NCI-H226 (cell line): ENCODE results near the gene VPS50.
A peak's percentile ranks its signal among the peaks of the same experiment; 100 is the strongest.
"Not testable (repeated sequence)": the region's sequence is repeated elsewhere in the genome, so short reads cannot be mapped to it uniquely, and the experiment has no call there.

ENCODE experiments used
- DNase-seq: peaks from one replicate; pipeline ENCODE4 v3.0.0-alpha.2; 2015

Gene VPS50

DNA sequence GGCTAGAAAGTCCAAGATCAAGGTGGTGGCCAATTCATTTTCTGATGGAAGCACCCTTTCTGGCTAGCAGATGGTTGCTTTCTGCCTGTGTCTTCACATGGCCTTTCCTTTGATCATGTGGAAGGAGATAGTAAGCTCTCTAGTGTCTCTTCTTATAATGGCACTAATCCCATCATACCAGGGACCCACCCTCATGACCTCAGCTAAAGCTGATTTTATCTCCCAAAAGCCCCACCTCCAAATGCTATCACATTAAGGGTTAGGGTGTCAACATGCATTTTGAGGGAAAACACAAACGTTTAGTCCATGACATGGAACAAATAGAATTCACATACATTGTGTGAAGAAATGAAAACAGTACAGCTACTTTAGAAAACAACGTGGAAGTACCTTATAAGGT is 100.0 kb downstream of the VPS50 start:
- DNase-seq: no peak

DNA sequence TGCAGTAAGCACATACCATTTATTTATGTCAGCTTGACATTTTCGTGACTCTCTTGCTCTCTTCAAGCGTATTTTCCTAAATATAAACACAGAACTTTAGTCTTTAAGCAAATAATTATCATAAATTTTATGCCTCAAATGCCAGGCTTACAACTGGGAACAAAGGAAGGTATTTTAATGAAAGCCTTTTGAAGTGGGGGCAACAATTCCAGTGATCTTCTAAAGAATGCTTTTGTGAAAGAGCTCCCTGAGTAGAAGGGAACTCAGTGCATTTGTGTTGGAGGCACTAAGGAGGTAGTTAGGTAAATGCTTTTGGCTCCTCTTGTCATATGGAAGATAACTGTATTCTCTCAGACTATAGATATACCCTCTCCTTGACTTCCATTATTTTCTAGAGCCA is 104.9 kb downstream of the VPS50 start:
- DNase-seq: no peak

DNA sequence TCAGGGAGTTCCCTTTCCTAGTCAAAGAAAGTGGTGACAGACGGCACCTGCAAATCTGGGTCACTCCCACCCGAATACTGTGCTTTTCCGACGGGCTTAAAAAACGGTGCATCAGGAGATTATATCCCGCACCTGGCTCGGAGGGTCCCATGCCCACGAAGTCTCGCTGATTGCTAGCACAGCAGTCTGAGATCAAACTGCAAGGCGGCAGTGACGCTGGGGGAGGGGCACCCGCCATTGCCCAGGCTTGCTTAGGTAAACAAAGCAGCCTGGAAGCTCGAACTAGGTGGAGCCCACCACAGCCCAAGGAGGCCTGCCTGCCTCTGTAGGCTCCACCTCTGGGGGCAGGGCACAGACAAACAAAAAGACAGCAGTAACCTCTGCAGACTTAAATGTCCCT is 110.0 kb downstream of the VPS50 start:
- not testable (repeated sequence) for DNase-seq

DNA sequence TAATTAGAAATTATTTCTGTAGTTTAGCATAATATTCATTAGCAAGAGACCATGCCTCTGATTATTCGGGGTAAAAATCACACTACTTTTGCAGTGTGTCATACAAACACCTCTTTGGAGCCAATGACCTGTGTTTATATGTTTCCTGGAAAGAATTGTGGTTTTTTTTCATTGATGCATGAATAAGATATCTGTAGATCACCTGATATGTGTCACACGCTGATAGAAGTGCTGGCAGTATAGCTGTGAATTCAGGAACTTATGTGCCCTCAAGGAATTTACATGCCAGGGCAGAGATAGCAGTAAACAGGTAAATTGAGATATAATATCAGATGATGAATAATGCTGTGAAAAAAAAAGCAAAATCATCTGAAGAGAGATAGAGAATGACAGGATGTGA is 118.2 kb downstream of the VPS50 start:
- DNase-seq: no peak

DNA sequence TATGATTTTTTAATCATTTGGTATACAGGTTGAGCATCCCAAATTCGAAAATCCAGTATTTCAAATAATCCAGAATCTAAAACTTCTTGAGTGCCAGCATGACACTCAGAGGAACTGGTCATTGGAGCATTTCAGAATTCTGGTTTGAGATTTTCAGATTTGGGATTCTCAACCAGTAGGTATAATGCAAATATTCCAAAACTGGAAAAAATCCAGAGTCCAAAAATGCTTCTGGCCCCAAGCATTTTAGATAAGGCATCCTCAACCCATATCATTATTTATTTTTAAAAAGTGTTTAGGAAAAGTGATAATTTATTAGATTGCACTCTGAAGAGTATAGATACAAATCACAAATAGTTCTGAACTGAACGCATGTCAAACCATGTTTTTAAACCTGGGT is 120.7 kb downstream of the VPS50 start:
- DNase-seq: no peak

DNA sequence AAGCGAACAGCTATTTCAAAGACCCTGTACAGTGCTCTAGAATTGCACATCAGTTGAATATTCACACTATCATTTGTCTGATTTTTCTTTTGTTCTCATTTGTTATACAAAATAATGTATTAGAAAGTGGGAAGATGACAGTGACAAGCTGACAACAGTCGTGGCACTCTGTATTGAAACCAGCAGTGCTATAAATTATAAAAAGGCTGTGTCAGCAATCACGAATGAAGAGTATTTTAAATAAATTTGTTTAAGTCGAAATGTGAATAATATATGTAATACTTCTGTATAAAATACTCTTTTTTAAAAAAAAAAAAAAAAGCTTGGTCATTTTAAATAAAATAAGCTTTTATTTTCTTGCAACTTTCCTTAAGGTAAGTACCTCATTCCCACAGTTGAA is 122.6 kb downstream of the VPS50 start:
- no peak for DNase-seq

DNA sequence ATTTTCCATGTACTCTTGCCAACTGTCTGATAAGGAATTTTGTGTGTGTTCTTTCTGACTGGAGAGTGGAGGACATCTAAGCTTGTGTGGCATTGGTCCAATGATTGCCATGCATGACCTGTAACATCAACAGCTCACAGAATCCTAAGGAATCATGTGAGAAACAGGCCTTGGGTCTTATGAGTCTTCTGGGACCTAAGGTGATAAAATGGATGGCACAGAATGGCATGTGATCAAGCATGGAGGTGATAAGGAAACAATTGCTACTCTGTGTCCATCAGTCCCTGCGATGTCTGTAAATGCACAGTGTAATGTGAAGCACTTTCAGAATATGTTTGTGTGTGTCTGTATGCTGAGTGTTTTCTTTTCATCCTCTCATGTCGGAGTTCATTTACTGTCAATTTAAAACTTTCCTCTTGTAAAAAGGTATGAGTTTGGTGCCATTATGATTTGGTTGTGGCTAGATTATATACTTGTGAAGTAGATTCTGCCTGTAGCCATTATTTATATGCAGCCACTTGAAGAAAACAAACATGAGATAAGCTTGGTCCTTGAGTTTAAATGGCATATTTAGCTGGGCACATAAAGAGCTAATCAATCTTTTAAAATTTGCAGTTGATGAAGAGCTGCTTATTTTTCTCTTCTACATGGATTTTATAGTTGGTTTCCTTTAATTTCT is 127.5 kb downstream of the VPS50 start:
- no peak for DNase-seq

DNA sequence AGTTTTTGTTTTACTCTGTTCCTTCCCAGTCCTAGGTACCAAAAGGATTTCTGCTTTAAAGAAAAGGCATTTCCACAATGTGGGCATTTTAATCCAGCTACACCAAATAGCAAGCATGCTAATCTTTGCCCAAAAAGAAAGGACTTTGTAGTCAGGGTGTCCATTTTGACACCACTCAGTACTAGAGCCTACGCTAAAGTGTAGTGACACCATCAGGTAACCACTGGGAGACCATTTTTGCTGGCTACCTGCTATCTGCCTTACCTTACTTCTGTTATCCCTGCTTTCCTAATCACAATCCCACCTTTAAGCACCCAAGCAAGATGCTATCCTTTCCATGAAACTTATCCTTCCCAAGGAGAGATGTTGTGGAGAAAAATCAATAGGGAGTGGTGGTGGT is 129.7 kb downstream of the VPS50 start:
- no peak for DNase-seq

GRCh38 chr7:93364806-93365205 is 132.6 kb downstream of the VPS50 start:
- DNase-seq: no peak

- DNase-seq: no peak
Observed at GRCh38 chr7:93365341-93365740, 133.2 kb downstream of the VPS50 start.

GRCh38 chr7:93366816-93367215 is 134.7 kb downstream of the VPS50 start:
- no peak for DNase-seq

DNA sequence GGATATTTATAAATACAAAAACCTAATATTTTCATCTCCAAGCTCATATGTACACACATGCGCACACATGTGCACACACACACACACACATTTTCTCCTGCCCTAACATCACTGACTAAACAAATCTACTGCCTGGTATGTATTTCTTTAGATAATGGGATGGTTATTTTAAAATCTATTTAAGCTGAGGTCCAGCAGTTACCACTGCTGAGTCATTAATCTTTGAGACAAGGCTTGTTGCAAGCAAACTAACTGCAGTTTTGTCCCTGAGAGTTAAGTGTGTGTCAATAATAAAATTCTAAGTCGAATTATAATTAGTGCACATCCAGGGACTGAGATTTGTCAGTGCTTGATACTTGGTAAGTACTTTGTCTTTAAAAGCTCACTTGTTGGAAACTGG is 135.1 kb downstream of the VPS50 start:
- no peak for DNase-seq

GRCh38 chr7:93370937-93371336 is 138.8 kb downstream of the VPS50 start:
- DNase-seq: not testable (repeated sequence)

DNA sequence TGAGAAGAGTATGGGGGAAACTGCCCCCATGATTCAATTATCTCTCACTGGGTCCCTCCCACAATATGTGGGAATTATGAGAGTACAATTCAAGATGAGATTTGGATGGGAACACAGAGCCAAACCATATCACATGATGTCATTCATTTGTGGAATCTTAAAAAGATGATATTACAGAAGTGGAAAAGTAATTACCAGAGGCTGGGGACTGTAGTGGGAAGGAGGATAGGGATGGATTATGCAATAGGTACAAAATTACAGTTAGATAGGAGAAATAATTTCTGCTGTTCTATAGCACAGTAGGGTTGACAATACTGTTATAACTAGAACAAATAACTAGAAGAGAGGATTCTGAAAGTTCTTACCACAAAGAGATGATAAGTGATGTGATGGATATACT is 141.4 kb downstream of the VPS50 start:
- no peak for DNase-seq

DNA sequence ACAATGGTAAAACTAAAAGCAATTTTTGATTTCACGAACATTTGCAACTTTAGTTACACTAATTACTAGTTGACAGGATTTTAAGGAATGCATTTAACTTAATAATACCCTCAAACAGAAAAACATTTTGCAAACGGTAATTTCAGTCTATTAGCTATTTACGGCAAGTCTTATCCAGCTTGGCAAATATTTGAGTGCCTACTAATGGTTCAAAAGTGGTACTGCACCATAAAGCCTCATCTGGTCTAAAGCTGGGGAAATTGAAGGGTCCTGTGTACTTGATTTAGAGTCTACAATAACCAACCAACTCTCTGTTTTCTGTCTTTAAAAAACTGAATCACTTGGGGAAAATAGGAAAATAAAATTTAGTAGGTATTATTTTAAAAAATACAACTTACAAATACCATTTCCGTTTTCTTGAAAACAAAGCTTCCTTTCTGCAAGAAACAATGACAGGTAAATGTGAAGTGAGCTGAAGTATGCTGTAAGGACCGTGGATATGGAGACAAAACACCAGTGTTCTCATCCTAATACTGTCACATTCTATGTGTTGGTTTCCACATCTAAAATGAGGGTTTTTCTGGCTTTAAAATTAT is 142.3 kb downstream of the VPS50 start:
- peak; percentile 8 for DNase-seq

DNA sequence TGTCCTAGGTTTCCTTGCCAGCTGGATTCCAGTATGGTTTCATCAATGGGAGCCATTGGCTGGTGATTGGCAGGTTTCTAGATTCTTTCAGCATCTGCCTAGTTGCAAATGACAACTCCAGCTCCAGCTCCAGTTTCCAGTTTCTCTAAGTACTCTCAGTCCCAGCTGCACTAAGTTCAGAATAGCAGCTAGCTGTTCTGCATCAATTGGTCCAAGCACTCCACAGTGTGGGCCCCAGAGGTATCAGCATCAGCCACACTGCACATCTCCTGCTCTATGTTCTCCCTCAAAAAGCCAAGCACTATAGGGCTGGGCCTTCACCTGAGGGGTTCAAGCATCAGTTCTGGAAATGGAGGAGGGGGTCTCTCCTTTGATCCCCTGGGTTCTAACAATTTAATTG is 143.4 kb downstream of the VPS50 start:
- no peak for DNase-seq

GRCh38 chr7:93378131-93378760 is 146.1 kb downstream of the VPS50 start:
- DNase-seq: no peak

DNA sequence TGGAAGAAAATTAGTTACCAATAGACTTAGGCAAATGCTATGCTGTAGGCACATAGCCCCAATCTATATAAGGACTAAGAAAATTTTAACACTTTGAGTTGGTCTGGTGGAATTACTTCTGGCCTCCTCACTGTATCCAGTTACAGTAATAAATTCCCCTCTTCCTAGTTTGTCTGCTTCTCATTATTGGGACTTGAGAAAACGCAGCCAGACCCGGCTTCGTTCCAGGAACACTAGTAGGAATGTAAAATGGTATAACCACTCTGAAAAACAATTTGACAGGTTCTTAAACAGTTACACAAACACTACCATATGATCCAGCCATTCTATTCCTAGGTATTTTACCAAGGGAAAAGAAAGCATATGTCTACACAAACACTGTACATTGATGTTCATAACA is 150.2 kb downstream of the VPS50 start:
- DNase-seq: no peak

DNA sequence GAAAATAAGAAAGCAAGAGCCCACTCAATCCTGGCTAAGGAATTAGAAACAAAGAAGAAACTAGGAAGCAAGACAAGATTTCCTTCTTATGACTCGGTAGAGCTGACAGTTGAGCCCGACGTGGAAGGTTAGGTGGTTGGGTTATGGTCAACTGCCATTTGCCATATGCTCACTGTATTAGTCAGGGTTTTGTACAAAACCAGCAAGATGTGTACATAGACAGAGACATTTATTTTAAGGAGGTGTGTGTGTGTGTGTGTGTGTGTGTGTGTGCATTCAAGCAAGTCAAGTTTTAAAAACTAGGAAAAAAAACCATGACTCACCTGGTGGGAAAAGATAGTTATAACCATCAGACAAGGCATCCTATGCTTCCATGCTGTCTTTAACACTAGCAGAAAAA is 158.5 kb downstream of the VPS50 start:
- no peak for DNase-seq

DNA sequence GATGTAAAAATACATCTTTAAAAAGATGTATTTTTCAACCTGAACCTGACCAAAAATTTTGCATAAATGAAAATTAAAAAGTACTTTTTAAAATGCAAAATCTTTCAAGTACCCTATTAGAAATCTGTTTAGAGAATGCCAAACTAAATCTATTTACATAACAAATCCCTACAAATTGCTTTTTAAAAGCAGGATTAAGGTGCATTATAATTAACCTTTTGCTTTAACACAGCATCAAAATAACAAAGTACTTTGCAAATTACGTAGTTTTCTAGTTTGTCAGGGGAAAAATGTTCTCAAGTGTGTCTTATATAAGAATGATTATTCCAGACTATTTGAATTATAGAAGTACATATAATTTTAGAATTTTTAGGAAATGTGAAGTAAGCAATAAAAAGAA is 160.8 kb downstream of the VPS50 start:
- DNase-seq: no peak

GRCh38 chr7:93399642-93400041 is 167.5 kb downstream of the VPS50 start:
- no peak for DNase-seq

GRCh38 chr7:93402944-93403343 is 170.8 kb downstream of the VPS50 start:
- DNase-seq: no peak

GRCh38 chr7:93407239-93407638 is 175.1 kb downstream of the VPS50 start:
- no peak for DNase-seq

- no peak for DNase-seq
Observed at GRCh38 chr7:93409324-93409723, 177.2 kb downstream of the VPS50 start.
